ENCODE data around the gene TXNRD1. TPM values are rescaled to one million over a fixed set of nuclear protein-coding genes. Genes with fewer than 3 reads are reported as not detected.

The TXNRD1 gene
- total RNA-seq, 1 donor from 2014 or later: 176 TPM

- Histone ChIP-seq H3K9ac (ENCODE audit: low read length) (no peak overlapping the region), H3K9me3 (ENCODE audit: insufficient read depth, low read depth, low read length) (no peaks in the 10 kb centered on the region), H3K4me3 (ENCODE audit: insufficient read depth, low read depth, low read length) (no peak overlapping the region), H4K20me1 (ENCODE audit: insufficient read depth, low read length) (peaks cover 7% of the 10 kb centered on the region), H3K4me2 (ENCODE audit: low read length) (no peak overlapping the region), H2AFZ (ENCODE audit: low read depth, low read length) (no peak overlapping the region), H3K27ac (ENCODE audit: low read depth, low read length) (no peak overlapping the region), H3K79me2 (ENCODE audit: insufficient read depth, low read length) (no peaks in the 10 kb centered on the region), H3K36me3 (ENCODE audit: insufficient read depth, low read length) (no peaks in the 10 kb centered on the region), H3K4me1 (ENCODE audit: insufficient read depth, low read length) (no peaks in the 10 kb centered on the region), H3K27me3 (ENCODE audit: insufficient read depth, low read length) (no peaks in the 10 kb centered on the region)
- Mint-ChIP-seq H3K9me3 (ENCODE audit: unreplicated experiment) (peaks cover 3% of the 10 kb centered on the region), H3K36me3 (ENCODE audit: low read depth, unreplicated experiment) (peaks cover 3% of the 10 kb centered on the region), H3K4me3 (ENCODE audit: unreplicated experiment) (no peak overlapping the region), H3K4me1 (ENCODE audit: low read depth, unreplicated experiment) (no peaks in the 10 kb centered on the region), H3K27me3 (ENCODE audit: low read depth, unreplicated experiment) (no peaks in the 10 kb centered on the region), H3K27ac (ENCODE audit: unreplicated experiment) (no peak overlapping the region)
- no peak for FAIRE-seq
- DNase-seq (ENCODE audit: low read depth): peak; percentile 41
- no peak for TF ChIP-seq CTCF (IDR thresholded peaks at IDR 0.05; ENCODE audit: insufficient read depth, low read depth, low read length)
- no peak for TF ChIP-seq EZH2 (IDR thresholded peaks at IDR 0.05; ENCODE audit: insufficient read depth, low read length)
Measured at GRCh38 chr12:104360157-104360556, 144.6 kb downstream of the TXNRD1 start.

GRCh38 chr12:104360983-104361707, 145.6 kb downstream of the TXNRD1 start:
- Histone ChIP-seq H3K27ac (ENCODE audit: low read depth, low read length) (no peak overlapping the region), H3K79me2 (ENCODE audit: insufficient read depth, low read length) (no peaks in the 10 kb centered on the region), H3K4me2 (ENCODE audit: low read length) (no peak overlapping the region), H3K4me3 (ENCODE audit: insufficient read depth, low read depth, low read length) (no peak overlapping the region), H2AFZ (ENCODE audit: low read depth, low read length) (no peak overlapping the region), H3K36me3 (ENCODE audit: insufficient read depth, low read length) (no peaks in the 10 kb centered on the region), H3K4me1 (ENCODE audit: insufficient read depth, low read length) (no peaks in the 10 kb centered on the region), H3K27me3 (ENCODE audit: insufficient read depth, low read length) (no peaks in the 10 kb centered on the region), H3K9ac (ENCODE audit: low read length) (no peak overlapping the region), H3K9me3 (ENCODE audit: insufficient read depth, low read depth, low read length) (no peaks in the 10 kb centered on the region), H4K20me1 (ENCODE audit: insufficient read depth, low read length) (peaks cover under 1% of the 10 kb centered on the region)
- Mint-ChIP-seq H3K27ac (ENCODE audit: unreplicated experiment) (no peak overlapping the region), H3K9me3 (ENCODE audit: unreplicated experiment) (peaks cover 3% of the 10 kb centered on the region), H3K36me3 (ENCODE audit: low read depth, unreplicated experiment) (peaks cover 3% of the 10 kb centered on the region), H3K4me3 (ENCODE audit: unreplicated experiment) (no peak overlapping the region), H3K4me1 (ENCODE audit: low read depth, unreplicated experiment) (no peaks in the 10 kb centered on the region), H3K27me3 (ENCODE audit: low read depth, unreplicated experiment) (no peaks in the 10 kb centered on the region)
- DNase-seq (ENCODE audit: low read depth) (peak; percentile 58), FAIRE-seq (no peak)
- TF ChIP-seq CTCF (IDR thresholded peaks at IDR 0.05; ENCODE audit: insufficient read depth, low read depth, low read length) (no peak), EZH2 (IDR thresholded peaks at IDR 0.05; ENCODE audit: insufficient read depth, low read length) (no peak)

GRCh38 chr12:104365921-104366410, 150.4 kb downstream of the TXNRD1 start:
- H3K9me3 Mint-ChIP-seq (ENCODE audit: unreplicated experiment): peaks cover 4% of the 10 kb centered on the region
- H3K36me3 Mint-ChIP-seq (ENCODE audit: low read depth, unreplicated experiment): peaks cover 7% of the 10 kb centered on the region
- H4K20me1 ChIP-seq (ENCODE audit: insufficient read depth, low read length): no peaks in the 10 kb centered on the region
- DNase-seq (ENCODE audit: low read depth): no peak
- H3K27me3 Mint-ChIP-seq (ENCODE audit: low read depth, unreplicated experiment): no peaks in the 10 kb centered on the region
- H3K4me3 Mint-ChIP-seq (ENCODE audit: unreplicated experiment): no peak overlapping the region
- no peaks in the 10 kb centered on the region for H3K36me3 ChIP-seq (ENCODE audit: insufficient read depth, low read length)
- no peak overlapping the region for H3K4me2 ChIP-seq (ENCODE audit: low read length)
- H3K4me3 ChIP-seq (ENCODE audit: insufficient read depth, low read depth, low read length): no peak overlapping the region
- H3K9ac ChIP-seq (ENCODE audit: low read length): no peak overlapping the region
- no peaks in the 10 kb centered on the region for H3K27me3 ChIP-seq (ENCODE audit: insufficient read depth, low read length)
- peaks cover under 1% of the 10 kb centered on the region for H3K4me1 ChIP-seq (ENCODE audit: insufficient read depth, low read length)
- H3K27ac ChIP-seq (ENCODE audit: low read depth, low read length): no peak overlapping the region
- no peak overlapping the region for H3K27ac Mint-ChIP-seq (ENCODE audit: unreplicated experiment)
- no peak for TF ChIP-seq CTCF (IDR thresholded peaks at IDR 0.05; ENCODE audit: insufficient read depth, low read depth, low read length)
- TF ChIP-seq EZH2 (IDR thresholded peaks at IDR 0.05; ENCODE audit: insufficient read depth, low read length): no peak
- H3K9me3 ChIP-seq (ENCODE audit: insufficient read depth, low read depth, low read length): peaks cover 4% of the 10 kb centered on the region
- peaks cover under 1% of the 10 kb centered on the region for H3K4me1 Mint-ChIP-seq (ENCODE audit: low read depth, unreplicated experiment)
- no peaks in the 10 kb centered on the region for H3K79me2 ChIP-seq (ENCODE audit: insufficient read depth, low read length)
- H2AFZ ChIP-seq (ENCODE audit: low read depth, low read length): no peak overlapping the region
- FAIRE-seq: no peak

Measured in astrocyte (in vitro differentiated cells and primary cell).